ENCODE measurements around the gene PLEKHA8. TPM values are rescaled to one million over a fixed set of nuclear protein-coding genes. Genes with fewer than 3 reads are reported as not detected.

PLEKHA8 gene
- 10 to 100 TPM; 11.6 to 14.3 TPM for total RNA-seq

GRCh38 chr7:30028216-30028748 is at the start of gene PLEKHA8:
Gene PLEKHA8 (plus strand): TSS chr7:30028412. CDS start chr7:30028763, 351 bp downstream.
- H3K27me3 Mint-ChIP-seq = no peaks in the 10 kb centered on the region
- DNase-seq (peak; percentile 97), ATAC-seq (ENCODE audit: low read depth) (peak; percentile 48)
- POLR2A ChIA-PET = interaction anchor here (0.9 to 3.0 kb wide), 2 partner anchors 72 to 450 kb away, joined by 3 to 7 read pairs; partner anchors contain the start of gene NOD1
- H3K4me1 Mint-ChIP-seq = peaks cover 25% of the 10 kb centered on the region
- no peak within 1 kb of the TSS for H3K4me3 Mint-ChIP-seq
- peaks cover 2% of the 10 kb centered on the region for H3K36me3 Mint-ChIP-seq
- no peaks in the 10 kb centered on the region for H3K9me3 Mint-ChIP-seq
- peak within 1 kb of the TSS; percentile 81 for H3K27ac Mint-ChIP-seq

GRCh38 chr7:29980151-29980550 is 48.1 kb upstream of the PLEKHA8 start:
- Mint-ChIP-seq H3K36me3 (peaks cover 3% of the 10 kb centered on the region), H3K4me1 (peaks cover 1% of the 10 kb centered on the region), H3K27me3 (peaks cover 1% of the 10 kb centered on the region), H3K4me3 (no peak overlapping the region), H3K27ac (no peak overlapping the region), H3K9me3 (no peaks in the 10 kb centered on the region)
- DNase-seq (no peak), ATAC-seq (ENCODE audit: low read depth) (no peak)
- POLR2A ChIA-PET = no interaction called here

- peaks cover 6% of the 10 kb centered on the region for H3K36me3 Mint-ChIP-seq
- H3K9me3 Mint-ChIP-seq = no peaks in the 10 kb centered on the region
- no peak for DNase-seq
- ATAC-seq (ENCODE audit: low read depth) = no peak
- no peak overlapping the region for H3K27ac Mint-ChIP-seq
- H3K4me3 Mint-ChIP-seq = no peak overlapping the region
- POLR2A ChIA-PET = interaction anchor here (1.0 kb wide), 1 partner anchor 42 kb away, joined by 3 read pairs; no protein-coding TSS in a partner anchor
- H3K4me1 Mint-ChIP-seq = peaks cover 14% of the 10 kb centered on the region
- peaks cover 18% of the 10 kb centered on the region for H3K27me3 Mint-ChIP-seq
Measured at GRCh38 chr7:29987083-29987482, 41.1 kb upstream of the PLEKHA8 start.

GRCh38 chr7:29987811-29988317 is 40.3 kb upstream of the PLEKHA8 start:
- Mint-ChIP-seq H3K27me3 (peaks cover 24% of the 10 kb centered on the region), H3K27ac (no peak overlapping the region), H3K4me1 (peaks cover 14% of the 10 kb centered on the region)

DNA sequence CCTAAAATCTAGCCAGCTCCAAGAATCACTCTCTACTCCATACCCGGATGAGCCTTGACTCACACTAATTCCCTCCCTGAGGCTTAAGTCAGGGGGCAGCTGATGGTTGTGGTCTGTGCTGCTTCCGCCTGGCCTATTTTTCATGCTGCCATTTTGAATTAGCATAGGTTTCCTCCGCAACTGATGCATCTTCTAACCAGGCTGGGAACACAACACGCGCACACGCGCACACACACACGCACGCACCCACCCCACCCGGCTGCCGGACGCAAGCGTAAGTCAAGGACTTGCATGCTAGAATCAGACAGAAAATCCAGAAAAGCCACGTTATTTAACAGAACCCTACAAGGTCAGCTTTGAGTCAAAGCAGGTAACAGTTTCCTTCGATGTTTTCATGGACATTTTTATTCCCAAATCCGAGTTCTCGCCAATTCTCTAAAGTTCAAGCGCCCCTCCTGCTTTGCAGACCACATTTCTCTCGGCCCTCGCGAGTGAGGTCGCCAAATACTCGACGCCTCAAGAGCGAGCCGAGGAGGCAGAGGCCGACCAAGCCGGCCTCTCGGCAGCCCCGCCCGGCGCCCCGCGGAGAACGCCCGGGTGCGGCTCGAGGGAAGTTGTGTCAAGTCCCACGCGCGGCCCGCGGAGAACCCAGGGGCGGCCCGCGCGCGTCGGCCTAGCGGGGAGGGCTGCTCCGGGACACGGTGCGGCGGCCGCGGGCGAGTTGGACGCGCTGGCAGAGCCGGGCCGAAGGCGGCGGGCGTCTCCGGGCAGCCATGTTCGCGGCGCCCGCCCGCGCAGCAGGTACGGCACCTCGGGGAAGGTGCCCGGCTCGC is 39.6 kb upstream of the PLEKHA8 start:
- peak; percentile 66 for DNase-seq
- H3K27me3 Mint-ChIP-seq = peaks cover 28% of the 10 kb centered on the region
- POLR2A ChIA-PET = interaction anchor here (1.2 to 1.3 kb wide), 2 partner anchors 32 to 38 kb away, joined by 4 to 6 read pairs; partner anchors contain the start of gene FKBP14

More at GRCh38 chr7:29987811-29988317, 40.3 kb upstream of the PLEKHA8 start:
- ATAC-seq (ENCODE audit: low read depth) (no peak), DNase-seq (no peak)
- peaks cover 6% of the 10 kb centered on the region for H3K36me3 Mint-ChIP-seq
- peaks cover 4% of the 10 kb centered on the region for H3K9me3 Mint-ChIP-seq
- POLR2A ChIA-PET = interaction anchor here (1.0 to 1.3 kb wide), 3 partner anchors 32 to 41 kb away, joined by 3 to 6 read pairs (median 4); partner anchors contain the start of gene FKBP14
- H3K4me3 Mint-ChIP-seq = peak overlapping the region; percentile 82

GRCh38 chr7:29989257-29989995 is 38.8 kb upstream of the PLEKHA8 start, which contains the start of gene SCRN1:
Gene SCRN1 (minus strand): TSS chr7:29989801. CDS start chr7:29969067, 20,734 bp downstream.
- DNase-seq (peak; percentile 68), ATAC-seq (ENCODE audit: low read depth) (peak; percentile 50)
- Mint-ChIP-seq H3K4me3 (peak within 1 kb of the TSS; percentile 82), H3K36me3 (peaks cover 3% of the 10 kb centered on the region), H3K27me3 (peaks cover 30% of the 10 kb centered on the region), H3K4me1 (peaks cover 14% of the 10 kb centered on the region), H3K9me3 (peaks cover 4% of the 10 kb centered on the region), H3K27ac (peak within 1 kb of the TSS; percentile 81)
- POLR2A ChIA-PET = interaction anchor here (1.0 to 1.3 kb wide), 2 partner anchors 37 to 38 kb away, joined by 3 to 4 read pairs; partner anchors contain the start of gene FKBP14

More for the DNA sequence above, 39.6 kb upstream of the PLEKHA8 start:
- peak; percentile 59 for ATAC-seq (ENCODE audit: low read depth)
- peaks cover 14% of the 10 kb centered on the region for H3K4me1 Mint-ChIP-seq
- peaks cover 4% of the 10 kb centered on the region for H3K9me3 Mint-ChIP-seq
- peak overlapping the region; percentile 82 for H3K4me3 Mint-ChIP-seq
- peaks cover 5% of the 10 kb centered on the region for H3K36me3 Mint-ChIP-seq
- peak overlapping the region; percentile 81 for H3K27ac Mint-ChIP-seq

DNA sequence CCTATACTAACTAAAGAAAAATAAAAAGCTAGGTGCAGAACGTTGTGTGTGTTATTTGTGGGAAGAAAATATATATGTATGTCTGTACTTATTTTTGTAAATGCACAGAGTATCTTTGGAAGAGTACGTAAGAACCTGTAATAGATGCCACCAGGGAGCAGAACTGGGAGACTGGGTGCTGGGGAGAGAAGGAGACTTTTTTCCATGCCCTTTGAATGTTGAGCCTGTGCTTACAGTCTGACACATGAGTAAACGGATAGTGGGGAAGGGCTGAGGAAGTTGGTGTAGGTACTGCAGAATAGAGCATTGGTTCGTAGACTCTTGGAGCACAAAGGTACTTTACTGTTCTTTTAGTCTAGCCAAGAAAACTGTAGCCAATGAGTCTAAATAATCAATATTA is 37.3 kb upstream of the PLEKHA8 start:
- DNase-seq (no peak), ATAC-seq (ENCODE audit: low read depth) (no peak)
- Mint-ChIP-seq H3K4me3 (peak overlapping the region; percentile 26), H3K9me3 (peaks cover 4% of the 10 kb centered on the region), H3K36me3 (peaks cover under 1% of the 10 kb centered on the region), H3K27me3 (peaks cover 35% of the 10 kb centered on the region), H3K27ac (no peak overlapping the region), H3K4me1 (peaks cover 10% of the 10 kb centered on the region)
- POLR2A ChIA-PET = interaction anchor here (0.6 kb wide), 1 partner anchor 18 kb away, joined by 3 read pairs; no protein-coding TSS in a partner anchor

GRCh38 chr7:29991937-29992336 is 36.3 kb upstream of the PLEKHA8 start:
- DNase-seq = no peak
- Mint-ChIP-seq H3K27me3 (peaks cover 43% of the 10 kb centered on the region), H3K4me1 (peaks cover 10% of the 10 kb centered on the region), H3K36me3 (peaks cover 7% of the 10 kb centered on the region), H3K9me3 (peaks cover 11% of the 10 kb centered on the region), H3K27ac (no peak overlapping the region), H3K4me3 (no peak overlapping the region)
- no peak for ATAC-seq (ENCODE audit: low read depth)
- POLR2A ChIA-PET = no interaction called here

DNA sequence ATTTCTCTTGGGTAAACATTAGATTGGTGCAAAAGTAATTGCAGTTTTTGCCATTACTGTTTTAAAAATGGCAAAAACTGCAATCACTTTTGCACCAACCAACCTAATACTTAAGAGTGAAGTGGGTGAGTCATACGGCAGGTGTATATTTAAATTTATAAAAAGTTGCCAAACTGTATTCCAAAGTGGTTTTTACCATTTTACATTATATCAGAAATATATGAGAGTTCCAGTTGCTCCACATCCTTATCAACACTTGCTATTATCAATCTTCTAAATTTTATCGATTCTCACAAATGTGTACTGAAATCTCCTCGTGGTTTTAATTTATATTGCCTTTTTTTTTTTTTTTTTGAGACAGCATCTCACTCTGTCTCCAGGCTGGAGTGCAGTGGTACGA is 35.1 kb upstream of the PLEKHA8 start:
- peaks cover 11% of the 10 kb centered on the region for H3K9me3 Mint-ChIP-seq
- peaks cover 9% of the 10 kb centered on the region for H3K36me3 Mint-ChIP-seq
- peaks cover 48% of the 10 kb centered on the region for H3K27me3 Mint-ChIP-seq
- H3K4me1 Mint-ChIP-seq = peaks cover 8% of the 10 kb centered on the region
- POLR2A ChIA-PET = no interaction called here
- ATAC-seq (ENCODE audit: low read depth) (no peak), DNase-seq (no peak)
- H3K4me3 Mint-ChIP-seq = no peak overlapping the region
- no peak overlapping the region for H3K27ac Mint-ChIP-seq

DNA sequence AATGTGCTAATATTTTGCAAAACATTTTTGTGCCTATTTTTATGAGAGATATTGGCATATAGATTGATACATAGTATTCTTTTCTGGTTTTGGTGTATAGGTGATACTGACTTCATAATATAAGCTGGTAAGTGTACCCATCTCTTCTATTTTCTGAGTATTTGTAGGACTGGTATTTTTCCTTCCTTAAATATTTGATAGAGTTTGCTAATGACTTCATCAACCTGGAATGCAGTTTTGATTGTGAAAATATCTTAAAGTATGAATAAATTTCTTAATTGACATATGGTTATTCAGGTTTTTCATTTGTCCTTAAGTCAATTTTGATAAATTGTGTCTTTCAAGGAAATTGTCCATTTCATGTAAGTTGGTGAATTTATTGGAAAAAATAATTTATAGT is 32.6 kb upstream of the PLEKHA8 start:
- H3K36me3 Mint-ChIP-seq = peaks cover 10% of the 10 kb centered on the region
- H3K4me3 Mint-ChIP-seq = no peak overlapping the region
- H3K4me1 Mint-ChIP-seq = no peaks in the 10 kb centered on the region
- peaks cover 11% of the 10 kb centered on the region for H3K9me3 Mint-ChIP-seq
- peaks cover 44% of the 10 kb centered on the region for H3K27me3 Mint-ChIP-seq
- POLR2A ChIA-PET = no interaction called here
- ATAC-seq (ENCODE audit: low read depth) = no peak
- no peak for DNase-seq
- H3K27ac Mint-ChIP-seq = no peak overlapping the region

GRCh38 chr7:29996321-29996720 is 31.9 kb upstream of the PLEKHA8 start:
- POLR2A ChIA-PET = no interaction called here
- Mint-ChIP-seq H3K4me3 (no peak overlapping the region), H3K36me3 (peaks cover 10% of the 10 kb centered on the region), H3K27ac (no peak overlapping the region), H3K4me1 (no peaks in the 10 kb centered on the region), H3K27me3 (peaks cover 41% of the 10 kb centered on the region), H3K9me3 (peaks cover 11% of the 10 kb centered on the region)
- DNase-seq (no peak), ATAC-seq (ENCODE audit: low read depth) (no peak)

- no peaks in the 10 kb centered on the region for H3K4me1 Mint-ChIP-seq
- H3K27ac Mint-ChIP-seq = no peak overlapping the region
- POLR2A ChIA-PET = no interaction called here
- peaks cover 34% of the 10 kb centered on the region for H3K27me3 Mint-ChIP-seq
- peaks cover 7% of the 10 kb centered on the region for H3K9me3 Mint-ChIP-seq
- peaks cover 10% of the 10 kb centered on the region for H3K36me3 Mint-ChIP-seq
- DNase-seq = no peak
- ATAC-seq (ENCODE audit: low read depth) = no peak
- H3K4me3 Mint-ChIP-seq = no peak overlapping the region
Measured at GRCh38 chr7:29998489-29998888, 29.7 kb upstream of the PLEKHA8 start.

- POLR2A ChIA-PET = no interaction called here
Measured at GRCh38 chr7:30001998-30002397, 26.2 kb upstream of the PLEKHA8 start.

More at GRCh38 chr7:30001998-30002397, 26.2 kb upstream of the PLEKHA8 start:
- DNase-seq = no peak
- no peak overlapping the region for H3K4me3 Mint-ChIP-seq
- H3K27ac Mint-ChIP-seq = no peak overlapping the region
- peaks cover 25% of the 10 kb centered on the region for H3K27me3 Mint-ChIP-seq
- H3K9me3 Mint-ChIP-seq = no peaks in the 10 kb centered on the region
- no peaks in the 10 kb centered on the region for H3K4me1 Mint-ChIP-seq
- ATAC-seq (ENCODE audit: low read depth) = no peak
- peaks cover 3% of the 10 kb centered on the region for H3K36me3 Mint-ChIP-seq

Measured in activated naive CD8-positive, alpha-beta T cell treated with anti-CD3 and anti-CD28 coated beads, Interleukin-2, amount 10 ng/mL, durations not matched to agents 7 days and 5 days (primary cell).